HG03196 (cell line): ENCODE results near the gene ZNF543.

Source experiments
- ATAC-seq: cut with Tn5 transposase; IDR thresholded peaks from one replicate; pipeline ENCODE4 v1.9.1; 2021; ENCODE audit not compliant: unreplicated experiment

Gene ZNF543

GRCh38 chr19:57377498-57378146, 57.4 kb downstream of the ZNF543 start:
- no peak for ATAC-seq
